Measurements from ENCODE around the gene FARS2.

Gene FARS2

DNA sequence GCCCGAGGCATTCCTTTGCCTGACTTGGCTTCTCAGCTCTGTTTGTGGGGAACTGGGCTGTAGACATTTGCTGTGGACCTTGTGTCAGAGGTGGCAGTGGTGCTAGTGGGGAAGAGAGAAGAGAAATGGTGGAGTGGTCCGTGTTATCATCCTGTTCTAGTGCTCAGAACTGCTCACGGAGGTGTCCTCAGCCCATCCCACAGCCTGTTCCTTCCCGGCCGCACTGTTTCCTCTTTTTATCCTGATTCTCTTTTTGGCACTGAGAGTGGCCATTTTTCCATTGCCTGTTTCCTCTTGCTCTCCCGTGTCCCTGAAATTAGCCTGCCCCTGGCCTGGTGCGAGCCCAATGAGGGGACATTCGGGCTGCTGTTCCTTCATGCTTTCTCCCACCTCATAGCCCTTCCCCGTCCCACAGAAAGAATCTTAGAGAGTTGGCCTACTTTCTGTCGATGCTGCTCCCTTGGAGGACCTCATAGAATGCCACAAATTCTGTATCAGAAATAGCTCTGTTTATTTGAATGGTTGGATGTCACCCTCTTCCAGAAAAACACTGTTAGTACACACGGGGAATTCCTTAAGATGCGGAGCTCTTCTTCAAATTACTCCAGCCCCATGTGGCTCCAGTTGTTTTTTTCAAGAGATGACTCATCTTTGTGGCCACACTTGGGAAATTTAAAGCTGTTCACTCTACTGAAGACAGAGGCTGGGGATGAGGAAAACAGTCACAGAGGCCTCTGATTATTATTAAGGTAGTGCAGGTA lies 26.1 kb downstream of the FARS2 start:
- Mint-ChIP-seq H3K9me3 (no peaks in the 10 kb centered on the region), H3K27ac (no peak overlapping the region), H3K27me3 (no peaks in the 10 kb centered on the region), H3K4me1 (peaks cover 37% of the 10 kb centered on the region), H3K4me3 (no peak overlapping the region), H3K36me3 (ENCODE audit: low read depth) (peaks cover 4% of the 10 kb centered on the region)
- ATAC-seq (no peak), DNase-seq (no peak)

DNA sequence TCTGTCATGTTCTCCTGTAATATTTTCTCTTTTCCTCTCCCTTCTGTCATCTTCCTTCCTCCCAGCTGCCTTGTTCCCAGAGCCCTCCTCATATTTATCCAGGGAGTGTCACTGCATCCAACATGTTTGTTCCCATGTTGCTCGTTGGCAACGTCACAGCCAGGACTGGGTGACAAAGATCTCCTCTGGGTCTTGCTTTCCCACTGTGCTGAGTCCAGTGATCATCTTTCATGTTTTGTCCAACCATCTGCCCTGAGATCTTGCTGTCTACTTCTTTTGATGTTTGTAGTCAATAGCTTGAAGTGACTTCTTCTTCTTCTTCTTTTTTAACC lies 26.6 kb downstream of the FARS2 start:
- H3K4me1 Mint-ChIP-seq, result peaks cover 41% of the 10 kb centered on the region
- no peak overlapping the region for H3K4me3 Mint-ChIP-seq
- no peak overlapping the region for H3K27ac Mint-ChIP-seq
- H3K36me3 Mint-ChIP-seq (ENCODE audit: low read depth), result peaks cover 4% of the 10 kb centered on the region
- no peak for ATAC-seq
- DNase-seq, result no peak
- no peaks in the 10 kb centered on the region for H3K9me3 Mint-ChIP-seq
- no peaks in the 10 kb centered on the region for H3K27me3 Mint-ChIP-seq

DNA sequence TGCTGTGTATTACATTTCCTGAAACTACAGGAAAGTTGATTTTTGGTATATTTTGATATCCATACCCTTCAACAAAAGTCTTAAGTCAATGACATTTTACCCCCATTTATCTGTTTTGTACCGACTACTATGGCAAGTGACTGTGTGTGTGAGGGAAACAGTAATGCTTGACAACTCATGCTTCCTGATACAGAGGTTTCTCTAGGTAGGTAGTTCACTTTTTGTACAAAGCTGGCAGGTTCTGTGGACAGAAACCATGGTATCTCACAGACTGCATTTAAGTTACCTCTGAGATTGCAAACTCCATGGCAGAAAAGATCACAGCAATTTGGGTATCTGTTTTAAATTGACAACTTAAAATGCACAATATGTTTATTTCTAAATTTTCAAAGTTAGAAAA lies 28.8 kb downstream of the FARS2 start:
- no peak overlapping the region for H3K4me3 Mint-ChIP-seq
- H3K27ac Mint-ChIP-seq, result no peak overlapping the region
- DNase-seq, result no peak
- H3K4me1 Mint-ChIP-seq, result peaks cover 58% of the 10 kb centered on the region
- peaks cover 4% of the 10 kb centered on the region for H3K36me3 Mint-ChIP-seq (ENCODE audit: low read depth)
- no peaks in the 10 kb centered on the region for H3K9me3 Mint-ChIP-seq
- H3K27me3 Mint-ChIP-seq, result no peaks in the 10 kb centered on the region
- no peak for ATAC-seq

DNA sequence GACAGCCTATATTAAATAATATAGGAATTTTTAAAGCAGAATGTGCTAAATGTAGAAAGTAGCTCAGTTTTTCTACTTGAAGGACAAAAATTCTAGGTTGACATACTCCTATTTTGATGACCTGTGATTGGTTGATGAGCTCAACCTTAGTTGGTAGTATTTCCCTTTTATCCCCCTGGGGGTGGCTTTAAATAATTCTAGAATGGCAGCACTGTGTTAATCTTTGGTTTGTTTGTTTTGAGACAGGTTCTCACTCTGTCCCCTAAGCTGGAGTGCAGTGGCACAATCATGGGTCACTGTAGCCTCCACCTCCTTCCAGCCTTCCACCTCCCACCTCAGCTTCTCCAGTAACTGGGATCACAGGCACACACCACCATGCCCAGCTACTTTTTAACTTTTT lies 29.2 kb downstream of the FARS2 start:
- no peaks in the 10 kb centered on the region for H3K27me3 Mint-ChIP-seq
- H3K9me3 Mint-ChIP-seq, result no peaks in the 10 kb centered on the region
- ATAC-seq (no peak), DNase-seq (no peak)
- no peak overlapping the region for H3K27ac Mint-ChIP-seq
- peaks cover 4% of the 10 kb centered on the region for H3K36me3 Mint-ChIP-seq (ENCODE audit: low read depth)
- H3K4me1 Mint-ChIP-seq, result peaks cover 55% of the 10 kb centered on the region
- H3K4me3 Mint-ChIP-seq, result no peak overlapping the region

DNA sequence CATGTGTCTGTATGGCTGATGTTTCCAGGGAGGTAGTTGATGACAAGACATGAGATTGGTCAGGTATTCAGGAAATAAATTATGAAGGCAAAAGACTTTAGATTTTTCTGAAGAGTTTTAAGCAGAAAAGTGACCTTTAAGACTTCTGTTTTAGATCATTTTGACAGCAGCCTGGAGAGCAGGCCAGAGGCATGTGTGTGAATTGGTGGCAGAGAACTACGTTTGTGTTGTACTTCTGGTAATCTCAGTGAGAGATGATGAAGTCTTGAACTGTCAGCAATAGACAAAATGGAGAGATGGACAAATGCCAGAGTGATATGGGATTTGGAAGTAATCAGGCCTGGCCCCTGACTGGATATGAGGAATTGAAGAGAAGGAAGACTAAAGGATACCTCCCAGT lies 30.8 kb downstream of the FARS2 start:
- H3K9me3 Mint-ChIP-seq, result no peaks in the 10 kb centered on the region
- ATAC-seq, result no peak
- peaks cover 52% of the 10 kb centered on the region for H3K4me1 Mint-ChIP-seq
- H3K4me3 Mint-ChIP-seq, result no peak overlapping the region
- H3K36me3 Mint-ChIP-seq (ENCODE audit: low read depth), result peaks cover 6% of the 10 kb centered on the region
- DNase-seq, result no peak
- no peaks in the 10 kb centered on the region for H3K27me3 Mint-ChIP-seq
- no peak overlapping the region for H3K27ac Mint-ChIP-seq

DNA sequence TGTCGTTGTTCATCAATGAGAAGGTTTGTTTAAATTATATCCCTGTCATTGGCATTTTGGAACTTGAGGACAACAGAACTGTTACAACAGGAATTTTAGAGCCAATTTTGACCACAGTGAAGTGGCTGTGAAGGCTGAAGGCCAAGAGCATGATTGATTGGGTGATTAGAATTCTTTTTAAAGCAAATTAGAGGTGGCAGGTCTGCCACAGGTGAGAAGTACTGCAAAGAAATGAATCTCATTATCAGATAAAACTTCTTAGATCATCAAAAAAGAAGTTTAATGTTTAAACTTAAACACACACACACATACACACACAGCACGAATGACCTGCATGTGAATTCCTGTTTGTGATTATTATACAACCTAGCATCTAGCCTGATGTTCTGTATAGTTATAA lies 32.4 kb downstream of the FARS2 start:
- peaks cover 2% of the 10 kb centered on the region for H3K36me3 Mint-ChIP-seq (ENCODE audit: low read depth)
- H3K4me1 Mint-ChIP-seq, result peaks cover 43% of the 10 kb centered on the region
- ATAC-seq (no peak), DNase-seq (no peak)
- H3K27me3 Mint-ChIP-seq, result no peaks in the 10 kb centered on the region
- H3K9me3 Mint-ChIP-seq, result no peaks in the 10 kb centered on the region
- no peak overlapping the region for H3K4me3 Mint-ChIP-seq
- no peak overlapping the region for H3K27ac Mint-ChIP-seq

DNA sequence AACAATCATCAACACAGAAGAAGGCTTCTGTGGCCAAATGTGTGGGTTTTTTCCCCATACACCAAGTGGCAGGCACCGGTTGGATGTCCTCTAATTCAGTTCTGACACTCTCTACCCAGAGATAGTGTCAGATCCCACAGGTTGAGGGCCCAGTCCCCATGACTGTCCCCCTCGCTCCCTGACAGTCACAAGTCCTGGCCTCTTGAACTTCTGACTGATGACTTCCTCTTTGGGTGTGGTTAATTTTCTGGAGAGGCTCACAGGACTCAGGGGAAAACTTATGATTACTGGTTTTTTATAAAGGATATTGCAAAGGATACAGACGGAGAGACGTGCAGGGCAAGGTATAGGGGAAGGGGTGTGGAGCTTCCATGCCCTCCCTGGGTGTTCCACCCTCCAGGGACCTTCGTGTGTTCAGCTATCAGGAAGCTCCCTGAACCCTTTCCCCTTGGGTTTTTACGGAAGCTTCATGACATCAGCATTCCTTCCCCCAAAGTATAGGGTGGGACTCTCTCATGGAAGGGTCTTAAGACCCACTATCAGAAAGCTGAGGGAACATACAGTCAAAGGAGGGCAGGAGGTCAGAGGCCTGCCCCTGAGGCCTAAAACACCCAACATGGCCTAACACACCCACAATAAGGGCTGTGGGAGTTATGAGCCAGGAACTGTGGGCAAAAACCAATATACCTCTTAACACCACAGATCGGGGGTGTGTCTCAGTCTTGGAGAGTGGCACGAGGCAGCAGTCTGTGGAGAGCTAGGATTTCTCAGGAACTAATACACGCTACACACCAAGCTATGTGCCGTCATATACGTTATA lies 33.3 kb downstream of the FARS2 start:
- peaks cover 2% of the 10 kb centered on the region for H3K36me3 Mint-ChIP-seq (ENCODE audit: low read depth)
- no peak for DNase-seq
- no peaks in the 10 kb centered on the region for H3K27me3 Mint-ChIP-seq
- no peak overlapping the region for H3K4me3 Mint-ChIP-seq
- peak; percentile 76 for ATAC-seq
- peaks cover 47% of the 10 kb centered on the region for H3K4me1 Mint-ChIP-seq
- H3K27ac Mint-ChIP-seq, result peak overlapping the region; percentile 33
- no peaks in the 10 kb centered on the region for H3K9me3 Mint-ChIP-seq

DNA sequence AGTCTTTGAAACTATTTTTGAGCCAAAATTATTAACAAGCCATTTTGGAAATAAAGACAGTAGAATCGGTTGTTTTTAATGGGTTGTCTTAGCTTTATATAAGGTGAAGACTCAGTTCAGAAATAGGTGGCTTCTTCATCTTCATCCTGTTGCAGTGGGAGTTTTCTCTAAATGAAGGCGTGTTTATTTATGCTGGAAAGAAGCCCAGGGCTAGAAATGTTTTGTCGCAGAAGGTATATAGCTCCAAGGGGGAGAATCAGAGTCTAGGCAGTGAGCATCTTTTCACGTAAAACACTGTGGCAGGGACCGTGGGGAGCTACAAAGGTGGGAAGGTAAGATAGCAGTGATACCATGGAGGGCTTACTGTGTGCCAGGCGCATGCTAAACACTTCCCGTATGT lies 34.3 kb downstream of the FARS2 start:
- Mint-ChIP-seq H3K4me1 (peaks cover 51% of the 10 kb centered on the region), H3K36me3 (ENCODE audit: low read depth) (peaks cover 2% of the 10 kb centered on the region)
- DNase-seq, result no peak

DNA sequence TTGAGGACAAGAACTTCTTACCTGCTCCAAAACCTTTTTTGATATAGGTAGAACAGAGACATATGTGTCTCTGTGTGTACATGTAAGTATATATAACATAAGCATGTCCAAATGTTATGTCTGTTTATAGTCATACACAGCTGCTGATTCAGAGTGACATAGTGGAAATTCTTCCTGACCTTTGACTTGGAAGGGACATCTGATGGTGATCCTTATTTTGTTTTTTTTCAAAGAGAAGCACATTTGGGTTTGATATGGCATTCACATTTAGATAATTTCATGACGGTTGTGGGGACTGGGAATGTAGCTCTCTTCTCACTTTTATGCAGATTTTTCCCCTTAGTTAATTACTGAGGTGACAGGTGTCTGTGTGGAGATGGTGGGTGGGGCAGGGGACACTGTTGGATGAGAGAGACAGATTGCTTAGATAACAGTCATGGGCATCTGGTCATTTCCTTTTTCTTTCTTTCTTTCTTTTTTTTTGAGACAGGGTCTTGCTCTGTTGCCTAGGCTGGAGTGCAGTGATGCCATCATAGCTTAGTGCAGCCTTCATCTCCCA lies 39.0 kb downstream of the FARS2 start:
- no peak overlapping the region for H3K27ac Mint-ChIP-seq
- no peaks in the 10 kb centered on the region for H3K27me3 Mint-ChIP-seq
- no peaks in the 10 kb centered on the region for H3K9me3 Mint-ChIP-seq
- H3K4me3 Mint-ChIP-seq, result no peak overlapping the region
- ATAC-seq, result no peak
- peaks cover 49% of the 10 kb centered on the region for H3K4me1 Mint-ChIP-seq
- H3K36me3 Mint-ChIP-seq (ENCODE audit: low read depth), result peaks cover 2% of the 10 kb centered on the region
- DNase-seq, result no peak

More for the DNA sequence above, 34.3 kb downstream of the FARS2 start:
- H3K4me3 Mint-ChIP-seq, result no peak overlapping the region
- no peaks in the 10 kb centered on the region for H3K9me3 Mint-ChIP-seq
- ATAC-seq, result no peak
- H3K27me3 Mint-ChIP-seq, result no peaks in the 10 kb centered on the region
- no peak overlapping the region for H3K27ac Mint-ChIP-seq

DNA sequence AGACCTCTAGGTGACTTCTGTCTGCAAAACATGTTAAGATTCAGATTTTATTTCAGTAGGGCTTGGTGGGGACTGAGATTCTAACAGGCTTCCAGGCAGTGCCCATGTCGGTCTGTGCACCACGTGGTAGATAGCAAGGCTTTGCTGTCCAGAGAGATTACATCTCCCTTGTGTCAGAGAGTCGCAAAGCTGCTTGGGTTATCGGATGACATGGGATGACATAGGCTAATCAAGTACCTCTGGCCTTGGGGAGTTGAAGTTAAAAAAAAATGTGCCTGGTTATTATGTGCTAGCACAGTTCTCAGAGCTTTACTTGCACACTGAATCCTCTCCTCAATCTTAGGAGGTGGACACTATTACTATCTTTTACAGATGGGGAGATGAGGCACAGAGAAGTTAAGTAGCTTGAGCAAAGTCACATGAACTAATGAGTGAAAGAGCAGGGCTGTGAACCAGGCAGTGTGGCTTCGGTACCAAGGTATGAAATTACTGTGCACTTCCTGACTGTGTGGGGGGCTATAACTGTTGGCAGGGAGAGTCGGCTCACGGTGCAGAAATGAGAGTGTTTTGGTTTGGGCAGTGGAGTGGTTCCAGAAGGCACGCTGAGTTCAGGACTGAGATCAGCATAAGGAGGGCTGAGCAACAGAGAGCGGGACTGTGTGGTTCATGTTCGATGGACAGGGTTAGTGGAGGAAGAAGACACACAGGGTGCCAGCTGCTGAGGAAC lies 41.1 kb downstream of the FARS2 start:
- H3K4me3 Mint-ChIP-seq, result peak overlapping the region; percentile 68
- H3K27me3 Mint-ChIP-seq, result no peaks in the 10 kb centered on the region
- no peaks in the 10 kb centered on the region for H3K36me3 Mint-ChIP-seq (ENCODE audit: low read depth)
- DNase-seq (peak; percentile 38), ATAC-seq (peak; percentile 97)
- H3K9me3 Mint-ChIP-seq, result no peaks in the 10 kb centered on the region
- peaks cover 47% of the 10 kb centered on the region for H3K4me1 Mint-ChIP-seq
- peak overlapping the region; percentile 63 for H3K27ac Mint-ChIP-seq

DNA sequence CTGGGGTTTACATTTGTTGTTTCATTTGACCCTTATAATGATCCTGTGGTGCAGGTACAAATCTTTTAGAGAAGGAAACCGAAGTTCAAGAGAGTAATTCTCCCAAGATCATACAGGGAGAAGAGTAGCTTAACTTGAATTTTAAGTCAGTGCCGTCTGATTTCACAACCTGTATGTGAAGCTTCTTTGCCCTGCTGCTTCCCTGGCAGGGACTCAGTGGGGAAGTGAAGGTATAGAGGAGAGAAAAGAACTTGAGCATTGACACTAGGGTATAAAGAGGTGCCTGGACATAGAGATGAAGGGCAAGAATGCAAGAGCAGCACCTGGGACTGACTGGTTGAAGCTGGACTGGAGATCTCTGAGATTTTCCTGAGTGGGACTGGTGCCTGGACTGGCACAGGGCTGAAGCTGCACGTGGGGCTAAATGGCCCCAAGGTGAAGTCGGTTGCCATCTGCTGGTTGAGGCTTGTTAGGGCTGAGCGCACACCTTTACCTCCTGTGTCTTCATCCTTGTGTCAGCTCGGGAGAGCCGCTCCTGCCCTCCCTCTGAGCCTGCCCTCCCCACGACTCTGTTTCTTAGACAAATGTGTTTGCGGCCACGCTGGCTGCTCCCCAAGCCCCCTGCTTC lies 41.8 kb downstream of the FARS2 start:
- peak overlapping the region; percentile 68 for H3K4me3 Mint-ChIP-seq
- H3K9me3 Mint-ChIP-seq, result no peaks in the 10 kb centered on the region
- peaks cover 47% of the 10 kb centered on the region for H3K4me1 Mint-ChIP-seq
- DNase-seq (peak; percentile 39), ATAC-seq (peak; percentile 62)
- no peaks in the 10 kb centered on the region for H3K27me3 Mint-ChIP-seq
- H3K36me3 Mint-ChIP-seq (ENCODE audit: low read depth), result peaks cover 3% of the 10 kb centered on the region
- peak overlapping the region; percentile 63 for H3K27ac Mint-ChIP-seq

DNA sequence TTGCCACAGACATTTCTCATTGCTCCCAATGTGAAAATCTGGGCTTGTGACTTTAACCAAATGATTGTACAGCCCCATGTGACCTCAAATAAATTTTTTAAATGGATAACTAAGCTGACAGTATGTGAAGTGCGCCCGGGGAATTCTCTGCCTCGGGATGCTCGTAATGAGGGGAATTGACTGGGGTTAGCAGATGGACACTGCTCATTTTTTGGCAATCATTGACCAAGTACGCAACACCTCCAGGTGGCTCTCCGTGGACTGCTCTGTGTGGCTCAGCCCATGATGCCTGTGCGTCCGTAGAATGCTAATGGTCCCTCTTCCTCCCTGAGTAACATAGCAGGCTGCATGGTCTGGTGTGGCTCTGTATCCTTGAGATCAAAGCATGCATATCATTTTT lies 42.4 kb downstream of the FARS2 start:
- H3K27ac Mint-ChIP-seq, result no peak overlapping the region
- H3K9me3 Mint-ChIP-seq, result no peaks in the 10 kb centered on the region
- no peak overlapping the region for H3K4me3 Mint-ChIP-seq
- no peak for DNase-seq
- H3K36me3 Mint-ChIP-seq (ENCODE audit: low read depth), result peaks cover 4% of the 10 kb centered on the region
- ATAC-seq, result no peak
- peaks cover 47% of the 10 kb centered on the region for H3K4me1 Mint-ChIP-seq
- H3K27me3 Mint-ChIP-seq, result no peaks in the 10 kb centered on the region

DNA sequence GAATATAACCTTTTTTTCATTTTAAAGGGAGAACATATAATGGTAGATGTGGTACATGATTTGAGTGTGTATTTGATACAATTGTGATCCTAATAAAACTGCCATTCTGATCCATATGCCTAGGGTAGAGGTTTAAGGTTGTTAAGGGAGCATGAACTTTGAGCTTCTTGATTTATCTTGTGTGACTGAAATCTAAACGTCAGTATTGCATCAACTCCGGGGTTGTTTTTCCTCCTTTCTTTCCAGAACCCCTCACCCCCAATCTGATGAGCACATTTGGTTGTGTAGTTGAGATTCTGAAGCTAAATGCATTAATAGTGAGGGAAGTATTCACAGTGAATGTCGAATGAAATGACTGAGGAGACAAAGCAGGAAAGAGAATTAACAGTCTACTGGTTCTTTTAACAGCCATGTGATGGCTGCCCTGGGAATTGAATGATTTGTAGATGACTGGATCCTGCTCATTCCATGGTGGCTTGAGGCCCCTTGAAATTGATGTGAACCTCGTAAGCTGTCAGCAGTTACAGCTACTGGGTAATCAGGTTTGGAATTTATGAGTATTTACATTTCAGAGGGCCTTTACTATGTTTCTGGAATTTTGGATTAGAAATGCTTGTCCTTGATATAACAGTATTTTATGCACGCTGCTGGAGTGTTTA lies 44.8 kb downstream of the FARS2 start:
- Mint-ChIP-seq H3K27me3 (no peaks in the 10 kb centered on the region), H3K36me3 (ENCODE audit: low read depth) (peaks cover 4% of the 10 kb centered on the region), H3K9me3 (no peaks in the 10 kb centered on the region), H3K4me1 (peaks cover 29% of the 10 kb centered on the region), H3K4me3 (no peak overlapping the region), H3K27ac (no peak overlapping the region)
- ATAC-seq (no peak), DNase-seq (no peak)

DNA sequence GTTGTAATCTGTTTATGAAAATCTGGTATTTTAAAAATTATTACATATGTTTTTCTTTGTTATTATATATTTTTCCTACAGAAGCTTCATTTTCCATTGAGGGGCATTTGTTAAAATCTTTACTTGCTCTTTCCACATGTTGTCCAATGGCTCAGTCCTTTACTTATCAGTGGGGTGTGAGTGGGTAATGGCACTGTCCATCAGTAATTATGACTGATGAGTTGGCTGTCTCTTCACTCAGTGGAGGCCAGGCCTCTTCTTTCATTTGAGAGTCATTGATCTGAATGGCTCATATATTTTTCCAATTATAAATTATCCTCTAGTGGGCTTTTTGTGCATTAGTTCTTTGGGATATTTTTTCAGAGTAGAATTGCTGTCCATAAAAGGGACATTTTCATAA lies 45.7 kb downstream of the FARS2 start:
- H3K9me3 Mint-ChIP-seq, result no peaks in the 10 kb centered on the region
- H3K4me3 Mint-ChIP-seq, result no peak overlapping the region
- DNase-seq (no peak), ATAC-seq (no peak)
- H3K4me1 Mint-ChIP-seq, result peaks cover 21% of the 10 kb centered on the region
- H3K27ac Mint-ChIP-seq, result no peak overlapping the region
- H3K36me3 Mint-ChIP-seq (ENCODE audit: low read depth), result peaks cover 4% of the 10 kb centered on the region
- H3K27me3 Mint-ChIP-seq, result no peaks in the 10 kb centered on the region

Data from activated naive CD8-positive, alpha-beta T cell treated with anti-CD3 and anti-CD28 coated beads, Interleukin-2, amount 50 U/mL, for 24 hours (primary cell).